GM12878 (cell line): ENCODE results near the gene LOX. TPM values are rescaled to one million over a fixed set of nuclear protein-coding genes. Genes with fewer than 3 reads are reported as not detected.

ENCODE experiments used
- ATAC-seq: fragments of 200-7000 bp; cut with Tn5 transposase; 3 replicates; pipeline ENCODE4 v1.9.1; 2020; ENCODE audit warnings: mild to moderate bottlenecking, moderate library complexity
- BruUV-seq: library from RNA; stranded (reverse); fragments of 400-500 nt; replicated peaks from 2 replicates; lab custom pipeline; 2021; lab: Mats Ljungman, UMichigan
- CTCF ChIA-PET: fragments of 300-600 bp; sonication (Branson Sonifier 250); formaldehyde crosslinking; extraction: SDS; loops from one replicate; lab custom pipeline; 2021; ENCODE audit warnings: inconsistent platforms; lab: Yijun Ruan, JAX
- POLR2A ChIA-PET: fragments of 350-600 bp; formaldehyde crosslinking; extraction: SDS; loops from one replicate; lab custom pipeline; 2021; ENCODE audit warnings: inconsistent platforms; lab: Charles Lee
- RAD21 ChIA-PET: fragments of 300-600 bp; sonication (Branson Sonifier 250); formaldehyde crosslinking; loops from one replicate; lab custom pipeline; 2023; ENCODE audit warnings: antibody characterized with exemption; ENCODE audit not compliant: unreplicated experiment; lab: Charles Lee
- SMC1A ChIA-PET: fragments of 300-600 bp; sonication (Branson Sonifier 250); formaldehyde crosslinking; loops from one replicate; lab custom pipeline; 2023; ENCODE audit not compliant: unreplicated experiment, uncharacterized antibody; lab: Charles Lee
- DNase-seq: peaks from one replicate; pipeline ENCODE4 v3.0.0-alpha.2; 2011; ENCODE audit warnings: low read depth, low spot score
- FAIRE-seq: peaks from 3 replicates; lab custom pipeline; 2011; peaks lifted over from hg19 to GRCh38; lab: Jason Lieb, UNC
- H2AFZ ChIP-seq: 2 replicates; pipeline ENCODE4 v1.6.0; 2011; ENCODE audit warnings: low read depth, low read length, control low read depth; ENCODE audit not compliant: control insufficient read depth
- H3K27ac ChIP-seq: 2 replicates; pipeline ENCODE4 v1.5.1; 2011; ENCODE audit warnings: control low read depth; ENCODE audit not compliant: control insufficient read depth, insufficient read depth
- H3K27me3 ChIP-seq, 2 experiments: replicated peaks in 1 of 2; 2 replicates each; pipeline versions ENCODE4 v1.6.0 to v1.6.1; 2011; ENCODE audit warnings: low read length in 1 of 2; ENCODE audit not compliant: control insufficient read depth in 2 of 2, insufficient read depth in 2 of 2
- H3K36me3 ChIP-seq, 2 experiments: 2 replicates each; pipeline ENCODE4 v1.5.1; 2011; ENCODE audit warnings: low read length in 1 of 2; ENCODE audit not compliant: control insufficient read depth in 2 of 2, insufficient read depth in 2 of 2
- H3K4me1 ChIP-seq: 2 replicates; pipeline ENCODE4 v1.6.1; 2011; ENCODE audit warnings: mild to moderate bottlenecking, low read length, moderate library complexity, mixed read lengths; ENCODE audit not compliant: control insufficient read depth, insufficient read depth
- H3K4me2 ChIP-seq: 2 replicates; pipeline ENCODE4 v1.6.0; 2011; ENCODE audit warnings: control low read depth; ENCODE audit not compliant: control insufficient read depth, insufficient read depth
- H3K4me3 ChIP-seq: fragments of 200-600 bp; sonication (generic); 2 replicates; pipeline ENCODE4 v1.5.1; 2016
- H3K79me2 ChIP-seq: 2 replicates; pipeline ENCODE4 v1.6.0; 2011; ENCODE audit warnings: low read length; ENCODE audit not compliant: control insufficient read depth, insufficient read depth
- H3K9ac ChIP-seq: 2 replicates; pipeline ENCODE4 v1.8.0; 2011; ENCODE audit warnings: low read length, control low read depth, mixed read lengths; ENCODE audit not compliant: control insufficient read depth, insufficient read depth
- H3K9me3 ChIP-seq: replicated peaks from 3 replicates; pipeline ENCODE4 v1.5.1; 2011; ENCODE audit warnings: mild to moderate bottlenecking, low read length; ENCODE audit not compliant: control insufficient read depth, insufficient read depth
- H4K20me1 ChIP-seq: 2 replicates; pipeline ENCODE4 v1.6.0; 2011; ENCODE audit not compliant: control insufficient read depth, insufficient read depth
- CBFB ChIP-seq: IDR thresholded peaks from 2 replicates; pipeline ENCODE4 v1.6.1; 2016; ENCODE audit warnings: antibody characterized with exemption, low read depth
- POLR2AphosphoS2 ChIP-seq: IDR thresholded peaks from 2 replicates; pipeline ENCODE4 v1.6.1; 2011; ENCODE audit warnings: low read depth, mild to moderate bottlenecking, low read length, improper control_type of control experiment, moderate library complexity
- RAD51 ChIP-seq: fragments of 450-650 bp; IDR thresholded peaks from 2 replicates; pipeline ENCODE4 v1.6.1; 2016; ENCODE audit warnings: moderate library complexity, mild to moderate bottlenecking, inconsistent platforms
- SP1 ChIP-seq: IDR thresholded peaks from one replicate; pipeline ENCODE4 v1.6.1; 2011; ENCODE audit warnings: low read depth, low read length
- SUPT20H ChIP-seq: IDR thresholded peaks from 2 replicates; pipeline ENCODE4 v1.6.1; 2011; ENCODE audit warnings: low read depth, mild to moderate bottlenecking, low read length, moderate library complexity, borderline replicate concordance; ENCODE audit not compliant: control insufficient read depth
- ZSCAN29 ChIP-seq: fragments of 450-650 bp; IDR thresholded peaks from 2 replicates; pipeline ENCODE4 v1.6.1; 2017; ENCODE audit warnings: mild to moderate bottlenecking, moderate library complexity
- WGBS: methylation state at CpG from one replicate; pipeline ENCODE4 v1.1.6; 2016; ENCODE audit warnings: low lambda C conversion rate; ENCODE audit not compliant: insufficient replicate concordance, insufficient coverage; ENCODE audit errors: missing lambda C conversion rate; 5-methylcytosine and 5-hydroxymethylcytosine counted together
- in situ Hi-C: fragments of 300-500 bp; cut with MboI; formaldehyde crosslinking; loops from 9 replicates; pipeline ENCODE4 v1.14.3; 2018; ENCODE audit warnings: mixed read lengths
- intact Hi-C: fragments of 100-400 bp; cut with micrococcal nuclease; formaldehyde crosslinking; loops from one replicate; pipeline ENCODE4 v1.14.2; 2022; ENCODE audit not compliant: unreplicated experiment
- polyA plus RNA-seq, 11 experiments: library from polyadenylated mRNA; depleted of rRNA in 4 of 11; unstranded in 6 of 11; stranded (reverse) in 5 of 11; fragments of >200 nt; fragmentation: Nextera tagmentation in 4 of 11; fragmentation: Illumina TruSeq in 1 of 11; extraction: Ambion mirVana in 4 of 11; extraction: Trizol in 1 of 11; gene quantifications; 1 replicate in 1 of 11; 2 replicates in 10 of 11; pipeline versions ENCODE4 v1.2.1 to v1.2.3, GENCODE V29; 2011 to 2016; ENCODE audit warnings: inconsistent platforms in 2 of 11, missing spikeins in 2 of 11, low read depth in 1 of 11
- total RNA-seq, 4 experiments: library from RNA; depleted of rRNA in 3 of 4; stranded (reverse); fragments of >200 nt in 3 of 4; fragmentation: Illumina TruSeq in 1 of 4; extraction: Trizol in 1 of 4; gene quantifications; 2 replicates each; pipeline versions ENCODE4 v1.2.1 to v1.2.3, GENCODE V29; 2013 to 2021

The LOX gene
- total and polyA plus RNA-seq, 10 of the 15 experiments (the other 5 are each of a cell fraction or from before 2014, with no cell fraction given) = 0.03 to 0.69 (median 0.07) TPM; not detected in 1

DNA sequence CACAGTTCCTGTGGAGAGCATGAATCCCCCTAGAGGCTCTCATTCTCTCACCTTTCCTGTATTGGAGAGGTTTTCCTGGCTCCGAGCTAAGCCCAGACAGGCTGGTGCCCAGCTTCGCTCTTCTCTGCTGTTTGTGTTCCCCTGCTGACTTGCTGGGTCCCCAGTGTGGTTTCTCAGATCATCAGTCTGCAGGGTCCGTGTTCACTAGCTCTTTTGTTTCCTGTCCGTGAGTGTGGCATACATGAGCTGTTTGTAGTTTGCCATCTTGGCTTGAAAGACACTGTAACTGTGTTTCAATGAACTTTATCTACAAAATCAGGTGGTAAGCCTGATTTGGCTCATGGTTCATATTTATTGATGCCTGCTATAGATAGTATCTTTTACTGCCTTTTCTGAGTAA, 23.8 kb downstream of the LOX start (continued):
- no peak for TF ChIP-seq CBFB

DNA sequence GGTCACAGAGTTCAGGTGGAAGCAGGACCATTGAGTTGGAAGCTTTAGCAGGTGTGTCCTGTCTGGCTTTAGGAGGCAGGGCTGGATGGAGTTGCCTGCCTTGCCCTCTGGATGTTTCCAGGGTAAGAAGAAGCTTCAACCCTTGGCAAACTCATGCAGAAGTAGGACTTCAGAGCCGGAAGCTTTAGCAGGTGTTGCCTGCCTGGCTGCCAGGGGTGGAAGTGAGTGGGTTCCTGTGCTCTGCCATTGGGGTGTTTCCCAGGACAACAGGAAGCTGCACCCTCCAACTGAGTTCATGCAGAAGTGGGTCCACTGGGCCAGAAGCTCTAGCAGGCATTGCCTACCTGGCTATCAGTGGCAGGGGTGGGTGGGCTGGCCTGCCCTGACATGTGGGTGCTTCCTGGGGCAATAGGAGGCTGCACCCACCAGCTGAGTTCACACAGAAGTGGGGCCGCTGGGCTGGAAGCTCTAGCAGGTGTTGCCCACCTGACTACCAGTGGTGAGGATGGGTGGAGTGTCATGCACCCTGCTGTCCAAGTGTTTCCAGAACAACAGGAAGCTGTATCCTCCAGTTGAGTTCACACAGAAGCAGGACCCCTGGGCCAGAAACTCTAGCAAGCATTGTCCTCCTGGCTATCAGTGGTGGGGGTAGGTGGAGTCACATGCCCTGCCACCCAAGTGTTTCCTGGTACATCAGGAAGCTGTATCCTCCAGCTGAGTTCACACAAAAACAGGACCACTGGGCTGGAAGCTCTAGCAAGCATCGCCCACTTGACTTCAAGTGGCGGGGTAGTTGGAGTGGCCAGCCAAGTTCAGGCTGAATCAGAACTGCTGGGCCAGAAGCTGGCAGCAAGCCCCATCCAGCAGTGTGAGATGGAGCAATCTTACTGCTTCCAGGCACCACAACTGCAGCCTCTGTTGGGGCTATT, 24.6 kb downstream of the LOX start:
- RAD21 ChIA-PET = no interaction called here
- no peak overlapping the region for H3K27ac ChIP-seq
- CTCF ChIA-PET = interaction anchor here (1.5 kb wide), 1 partner anchor 23 kb away, joined by 4 read pairs; no protein-coding TSS in a partner anchor
- POLR2A ChIA-PET = no interaction called here
- FAIRE-seq (no peak), DNase-seq (no peak), ATAC-seq (no peak)
- intact Hi-C loops (no loop called here), in situ Hi-C loops (no loop called here)
- no peaks in the 10 kb centered on the region for H3K36me3 ChIP-seq
- no peaks in the 10 kb centered on the region for H3K4me1 ChIP-seq
- H3K4me2 ChIP-seq = no peak overlapping the region
- WGBS = 96% methylated on average over 4 of the region's 4 CpGs
- no peak overlapping the region for H2AFZ ChIP-seq
- no peaks in the 10 kb centered on the region for H3K9me3 ChIP-seq
- no TSS peak for BruUV-seq
- SMC1A ChIA-PET = interaction anchor here (1.0 to 1.8 kb wide), 2 partner anchors 11 to 91 kb away, joined by 3 read pairs; partner anchors contain the start of gene SRFBP1
- H3K79me2 ChIP-seq = no peaks in the 10 kb centered on the region
- no peaks in the 10 kb centered on the region for H3K27me3 ChIP-seq
- no peak for TF ChIP-seq POLR2AphosphoS2
- no peak for TF ChIP-seq SUPT20H
- no peak for TF ChIP-seq ZSCAN29
- no peak for TF ChIP-seq SP1
- TF ChIP-seq RAD51 = no peak
- no peak overlapping the region for H3K9ac ChIP-seq
- H3K4me3 ChIP-seq = no peak overlapping the region
- H4K20me1 ChIP-seq = no peaks in the 10 kb centered on the region
